Activated naive CD8-positive, alpha-beta T cell treated with anti-CD3 and anti-CD28 coated beads, Interleukin-2, amount 50 U/mL, for 24 hours (primary cell): ENCODE measurements around the gene PLCB1.

Experiments
- ATAC-seq: fragments of 150-1000 bp; cut with Tn5 transposase; one replicate; pipeline ENCODE4 v1.10.0; 2021
- DNase-seq: peaks from one replicate; pipeline ENCODE4 v3.0.0; 2021
- H3K27ac Mint-ChIP-seq: one replicate; pipeline ENCODE4 v1.8.0; 2021; ENCODE audit warnings: mild to moderate bottlenecking, mixed read lengths
- H3K27me3 Mint-ChIP-seq: one replicate; pipeline ENCODE4 v1.8.0; 2021; ENCODE audit warnings: mixed read lengths
- H3K36me3 Mint-ChIP-seq: one replicate; pipeline ENCODE4 v1.8.0; 2021; ENCODE audit warnings: low read depth, mixed read lengths
- H3K4me1 Mint-ChIP-seq: one replicate; pipeline ENCODE4 v1.8.0; 2021; ENCODE audit warnings: mixed read lengths
- H3K4me3 Mint-ChIP-seq: one replicate; pipeline ENCODE4 v1.8.0; 2021; ENCODE audit warnings: mild to moderate bottlenecking, moderate library complexity, mixed read lengths
- H3K9me3 Mint-ChIP-seq: one replicate; pipeline ENCODE4 v1.8.0; 2021; ENCODE audit warnings: mixed read lengths

PLCB1 gene

DNA sequence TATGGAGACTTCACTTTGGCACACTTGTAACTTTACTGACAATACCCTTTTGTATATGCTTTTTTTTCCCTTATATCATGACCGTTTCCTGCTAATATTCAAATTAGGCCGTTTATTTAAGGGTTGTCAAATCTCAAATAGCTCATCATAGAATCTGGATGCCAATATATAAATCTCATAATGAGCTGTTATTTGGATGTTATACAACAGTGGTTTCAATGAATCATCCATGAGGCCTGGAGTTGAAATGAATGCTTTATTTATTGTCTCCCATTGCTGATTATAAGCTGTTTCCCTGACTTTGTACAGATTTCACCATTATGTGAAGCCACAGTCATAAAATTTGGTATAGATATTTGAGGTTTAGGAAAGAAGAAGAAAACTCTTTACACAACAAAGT lies 256.1 kb downstream of the PLCB1 start:
- Mint-ChIP-seq H3K9me3 (no peaks in the 10 kb centered on the region), H3K27ac (peak overlapping the region; percentile 0), H3K36me3 (no peaks in the 10 kb centered on the region), H3K27me3 (no peaks in the 10 kb centered on the region), H3K4me1 (peaks cover 1% of the 10 kb centered on the region), H3K4me3 (no peak overlapping the region)
- no peak for ATAC-seq
- DNase-seq = no peak

- ATAC-seq (no peak), DNase-seq (no peak)
- Mint-ChIP-seq H3K9me3 (no peaks in the 10 kb centered on the region), H3K27ac (peak overlapping the region; percentile 0), H3K36me3 (no peaks in the 10 kb centered on the region), H3K4me3 (no peak overlapping the region), H3K4me1 (peaks cover 1% of the 10 kb centered on the region), H3K27me3 (no peaks in the 10 kb centered on the region)
Measured at GRCh38 chr20:8388707-8389106, 256.6 kb downstream of the PLCB1 start.

DNA sequence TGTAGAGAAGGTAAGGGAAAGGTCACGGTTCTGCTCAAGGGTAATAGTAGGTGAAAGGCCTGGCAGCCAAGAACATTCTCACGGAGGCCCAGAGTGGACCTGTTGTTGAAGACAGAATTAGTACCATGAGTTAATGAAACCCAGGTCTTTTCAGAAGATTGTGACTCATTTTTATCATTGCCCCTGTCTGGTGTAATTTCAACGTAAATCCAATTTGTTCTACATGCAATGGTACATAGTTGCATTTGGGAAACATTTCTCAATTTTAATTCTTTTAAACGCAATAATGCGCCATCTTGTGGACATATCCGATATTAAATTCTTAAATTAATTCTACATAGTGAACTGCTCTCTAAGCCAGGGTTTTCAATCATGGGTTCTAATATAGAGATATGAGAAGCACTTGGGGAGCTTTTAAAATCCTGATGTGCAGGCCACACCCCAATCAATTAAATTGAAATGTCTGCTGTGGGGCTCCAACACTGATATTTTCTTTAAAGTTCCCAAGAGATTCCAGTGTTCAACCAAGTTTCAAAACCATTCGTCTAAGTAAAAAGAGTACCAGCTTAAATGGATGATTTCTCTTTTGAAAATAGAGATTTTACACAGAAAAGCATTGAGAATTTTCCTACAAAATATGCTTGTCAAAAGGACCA lies 257.4 kb downstream of the PLCB1 start:
- no peaks in the 10 kb centered on the region for H3K36me3 Mint-ChIP-seq
- H3K4me1 Mint-ChIP-seq = peaks cover 8% of the 10 kb centered on the region
- H3K4me3 Mint-ChIP-seq = no peak overlapping the region
- no peak for ATAC-seq
- no peaks in the 10 kb centered on the region for H3K9me3 Mint-ChIP-seq
- DNase-seq = no peak
- no peaks in the 10 kb centered on the region for H3K27me3 Mint-ChIP-seq
- H3K27ac Mint-ChIP-seq = no peak overlapping the region

GRCh38 chr20:8390037-8390433 lies 258.0 kb downstream of the PLCB1 start:
- H3K27ac Mint-ChIP-seq = no peak overlapping the region
- DNase-seq = no peak

GRCh38 chr20:8390500-8390899 lies 258.4 kb downstream of the PLCB1 start:
- peaks cover 10% of the 10 kb centered on the region for H3K4me1 Mint-ChIP-seq
- no peaks in the 10 kb centered on the region for H3K9me3 Mint-ChIP-seq
- H3K27me3 Mint-ChIP-seq = no peaks in the 10 kb centered on the region
- H3K36me3 Mint-ChIP-seq = no peaks in the 10 kb centered on the region
- no peak for ATAC-seq
- no peak overlapping the region for H3K4me3 Mint-ChIP-seq
- DNase-seq = no peak
- H3K27ac Mint-ChIP-seq = no peak overlapping the region

More at GRCh38 chr20:8390037-8390433, 258.0 kb downstream of the PLCB1 start:
- Mint-ChIP-seq H3K9me3 (no peaks in the 10 kb centered on the region), H3K27me3 (no peaks in the 10 kb centered on the region), H3K4me3 (no peak overlapping the region), H3K4me1 (peaks cover 10% of the 10 kb centered on the region), H3K36me3 (no peaks in the 10 kb centered on the region)
- ATAC-seq = no peak

GRCh38 chr20:8393381-8393780 lies 261.3 kb downstream of the PLCB1 start:
- Mint-ChIP-seq H3K4me3 (no peak overlapping the region), H3K4me1 (peaks cover 9% of the 10 kb centered on the region), H3K27ac (no peak overlapping the region), H3K27me3 (no peaks in the 10 kb centered on the region), H3K9me3 (no peaks in the 10 kb centered on the region), H3K36me3 (no peaks in the 10 kb centered on the region)
- DNase-seq (no peak), ATAC-seq (no peak)

GRCh38 chr20:8394308-8394945 lies 262.4 kb downstream of the PLCB1 start:
- ATAC-seq (peak; percentile 91), DNase-seq (no peak)
- Mint-ChIP-seq H3K27ac (no peak overlapping the region), H3K36me3 (no peaks in the 10 kb centered on the region), H3K9me3 (no peaks in the 10 kb centered on the region), H3K4me1 (peaks cover 15% of the 10 kb centered on the region), H3K27me3 (no peaks in the 10 kb centered on the region), H3K4me3 (no peak overlapping the region)

DNA sequence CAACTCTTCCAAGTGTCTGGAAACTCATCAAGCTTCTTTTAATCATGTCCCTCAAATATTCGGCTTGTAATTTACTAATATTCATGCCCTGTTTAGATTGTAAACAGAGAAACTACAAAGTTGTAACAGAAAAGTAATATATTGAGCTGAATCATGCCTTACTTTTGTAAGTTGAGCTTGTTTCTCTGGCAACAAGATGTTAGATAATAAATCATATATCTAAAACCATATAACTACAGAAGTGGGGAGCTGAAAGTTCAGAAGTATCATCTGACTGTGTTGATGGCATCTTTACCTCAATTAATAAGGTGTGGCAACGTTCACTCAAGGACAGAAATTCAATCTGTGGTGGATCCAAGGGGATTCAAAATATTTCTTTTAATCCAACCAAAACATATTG lies 263.9 kb downstream of the PLCB1 start:
- H3K4me3 Mint-ChIP-seq = no peak overlapping the region
- H3K36me3 Mint-ChIP-seq = no peaks in the 10 kb centered on the region
- H3K27me3 Mint-ChIP-seq = no peaks in the 10 kb centered on the region
- no peak for DNase-seq
- no peaks in the 10 kb centered on the region for H3K9me3 Mint-ChIP-seq
- H3K27ac Mint-ChIP-seq = no peak overlapping the region
- no peak for ATAC-seq
- H3K4me1 Mint-ChIP-seq = peaks cover 26% of the 10 kb centered on the region

DNA sequence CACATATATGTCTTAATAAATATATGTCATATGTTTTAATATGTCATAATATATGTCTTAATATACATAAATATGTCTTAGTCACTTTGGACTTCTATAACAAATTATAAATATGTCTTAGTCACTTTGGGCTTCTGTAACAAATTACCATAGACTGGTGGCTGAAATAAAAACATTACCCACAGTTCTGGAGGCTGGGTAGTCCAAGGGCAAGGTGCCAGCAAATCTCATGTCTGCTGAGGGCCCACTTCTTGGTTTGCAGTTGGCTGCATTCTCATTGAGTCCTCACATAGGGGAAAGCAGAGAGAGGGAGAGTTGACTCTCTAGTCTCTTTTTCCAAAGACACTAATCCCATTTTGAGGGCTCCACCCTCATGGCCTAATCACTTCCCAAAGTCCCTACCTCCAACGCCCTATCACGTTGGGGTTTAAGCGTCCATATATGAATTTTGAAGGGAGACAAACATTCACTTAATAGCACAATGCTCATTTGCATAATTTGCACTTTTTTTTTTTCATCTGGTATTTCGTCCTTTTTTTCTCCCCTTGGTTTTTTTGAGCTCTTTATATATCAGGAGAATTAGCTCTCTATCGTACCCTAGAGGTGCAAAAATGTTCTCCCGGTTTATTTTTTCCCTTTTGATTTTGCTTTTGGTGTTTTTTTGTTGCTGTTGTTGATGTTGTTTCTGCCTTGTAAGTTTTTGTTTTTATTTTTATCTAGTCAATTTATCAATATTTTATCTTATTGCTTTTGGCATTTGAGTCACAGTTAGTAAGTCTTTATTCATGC lies 266.4 kb downstream of the PLCB1 start:
- Mint-ChIP-seq H3K27me3 (no peaks in the 10 kb centered on the region), H3K36me3 (no peaks in the 10 kb centered on the region), H3K4me3 (no peak overlapping the region), H3K4me1 (peaks cover 31% of the 10 kb centered on the region), H3K27ac (no peak overlapping the region), H3K9me3 (no peaks in the 10 kb centered on the region)
- DNase-seq = no peak
- ATAC-seq = no peak

- peaks cover 22% of the 10 kb centered on the region for H3K4me1 Mint-ChIP-seq
- no peaks in the 10 kb centered on the region for H3K36me3 Mint-ChIP-seq
- DNase-seq (no peak), ATAC-seq (peak; percentile 94)
- no peaks in the 10 kb centered on the region for H3K9me3 Mint-ChIP-seq
- H3K27ac Mint-ChIP-seq = no peak overlapping the region
- no peak overlapping the region for H3K4me3 Mint-ChIP-seq
- H3K27me3 Mint-ChIP-seq = no peaks in the 10 kb centered on the region
Measured at GRCh38 chr20:8399947-8400346, 267.9 kb downstream of the PLCB1 start.

- H3K4me3 Mint-ChIP-seq = peak overlapping the region; percentile 38
- no peaks in the 10 kb centered on the region for H3K36me3 Mint-ChIP-seq
- peaks cover 22% of the 10 kb centered on the region for H3K4me1 Mint-ChIP-seq
- no peak for DNase-seq
- no peak overlapping the region for H3K27ac Mint-ChIP-seq
- H3K9me3 Mint-ChIP-seq = no peaks in the 10 kb centered on the region
- H3K27me3 Mint-ChIP-seq = no peaks in the 10 kb centered on the region
- no peak for ATAC-seq
Measured at GRCh38 chr20:8400486-8400885, 268.4 kb downstream of the PLCB1 start.

DNA sequence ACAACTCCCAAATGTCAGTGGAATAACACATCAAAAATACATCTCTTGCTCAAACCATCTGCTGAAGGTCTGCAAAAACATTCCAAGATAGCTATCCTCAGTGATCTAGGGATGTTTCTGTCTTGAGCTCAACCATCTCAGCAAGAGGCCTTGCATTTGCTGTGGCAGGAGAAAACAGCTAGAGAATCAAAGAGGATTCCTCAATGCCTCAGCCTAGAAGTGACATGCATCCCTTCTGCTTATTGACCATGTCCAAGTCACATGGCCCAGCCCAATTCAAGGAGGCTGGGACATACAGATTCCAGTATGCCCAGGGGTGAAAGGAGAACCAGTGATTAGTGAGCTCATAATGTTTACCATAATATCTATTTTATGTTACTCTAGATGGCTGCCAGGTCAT lies 269.5 kb downstream of the PLCB1 start:
- Mint-ChIP-seq H3K27ac (no peak overlapping the region), H3K4me1 (peaks cover 22% of the 10 kb centered on the region)
- no peak for ATAC-seq

DNA sequence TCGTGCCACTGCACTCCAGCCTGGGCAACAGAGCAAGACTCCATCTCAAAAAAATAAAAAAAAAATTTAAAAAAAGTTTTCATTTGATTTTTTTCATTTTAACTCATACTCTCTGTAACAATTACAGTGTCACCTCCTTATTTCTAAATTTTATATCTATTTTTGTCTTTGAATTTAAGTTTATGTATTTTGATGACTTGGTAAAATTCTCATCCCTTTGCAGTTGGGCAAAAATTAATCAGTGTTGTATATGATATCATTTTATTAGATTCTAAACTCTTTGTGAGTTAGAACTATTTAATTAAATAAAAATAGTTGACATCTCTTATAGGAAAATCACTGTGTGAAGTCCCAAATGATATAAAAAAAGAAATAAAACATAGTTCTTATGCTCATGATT lies 270.7 kb downstream of the PLCB1 start:
- DNase-seq (no peak), ATAC-seq (no peak)
- H3K36me3 Mint-ChIP-seq = no peaks in the 10 kb centered on the region
- no peak overlapping the region for H3K27ac Mint-ChIP-seq
- H3K4me1 Mint-ChIP-seq = peaks cover 22% of the 10 kb centered on the region
- H3K9me3 Mint-ChIP-seq = no peaks in the 10 kb centered on the region
- no peaks in the 10 kb centered on the region for H3K27me3 Mint-ChIP-seq
- H3K4me3 Mint-ChIP-seq = no peak overlapping the region

More for the DNA sequence above, 269.5 kb downstream of the PLCB1 start:
- H3K36me3 Mint-ChIP-seq = no peaks in the 10 kb centered on the region
- no peaks in the 10 kb centered on the region for H3K9me3 Mint-ChIP-seq
- H3K27me3 Mint-ChIP-seq = no peaks in the 10 kb centered on the region
- H3K4me3 Mint-ChIP-seq = no peak overlapping the region
- DNase-seq = no peak

- Mint-ChIP-seq H3K4me1 (peaks cover 10% of the 10 kb centered on the region), H3K36me3 (no peaks in the 10 kb centered on the region), H3K27me3 (no peaks in the 10 kb centered on the region)
Measured at GRCh38 chr20:8404912-8405635, 273.0 kb downstream of the PLCB1 start.

More at GRCh38 chr20:8404912-8405635, 273.0 kb downstream of the PLCB1 start:
- Mint-ChIP-seq H3K27ac (no peak overlapping the region), H3K9me3 (no peaks in the 10 kb centered on the region), H3K4me3 (no peak overlapping the region)
- no peak for ATAC-seq
- no peak for DNase-seq
